ENCODE data around the gene C1QTNF1.
"Not testable (repeated sequence)": the region's sequence is repeated elsewhere in the genome, so short reads cannot be mapped to it uniquely, and the experiment has no call there.

C1QTNF1 gene

DNA sequence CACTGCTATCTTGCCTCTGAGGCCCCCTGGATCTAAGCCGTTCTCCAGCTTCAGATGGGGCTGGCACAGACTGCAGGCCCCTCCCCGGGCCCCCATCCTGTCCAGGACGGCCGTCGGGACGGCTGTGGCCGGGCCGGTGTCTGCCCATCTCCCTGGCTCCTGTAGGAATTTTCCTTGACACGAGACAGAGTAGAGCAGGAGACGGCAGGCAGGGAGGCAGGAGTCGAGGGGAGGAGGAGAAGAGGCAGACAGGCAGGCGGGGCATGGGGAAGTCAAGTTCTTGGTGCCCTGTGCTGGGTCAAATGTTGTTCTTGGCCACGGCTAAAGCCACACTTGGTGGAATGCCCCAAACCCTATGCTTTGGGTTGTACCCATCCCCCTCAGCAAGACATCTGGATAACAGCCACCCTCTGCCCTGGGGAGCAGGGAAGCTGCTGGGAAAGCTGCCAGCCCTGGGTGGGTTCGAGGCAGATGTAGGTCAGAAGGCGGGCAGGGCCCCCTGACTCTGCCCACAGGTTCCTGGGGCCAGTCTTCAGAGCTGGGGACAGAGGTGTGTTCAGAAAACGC lies 4.0 kb downstream of the C1QTNF1 start:
- H3K4me3 ChIP-seq (ENCODE audit: low read length): no peak overlapping the region
- no peaks in the 10 kb centered on the region for H3K4me1 ChIP-seq (ENCODE audit: low read length)
- no peak overlapping the region for H3K9ac ChIP-seq (ENCODE audit: low read length)

GRCh38 chr17:79028496-79029326 lies 4.7 kb downstream of the C1QTNF1 start:
- Histone ChIP-seq H3K9ac (ENCODE audit: low read length) (no peak overlapping the region), H3K4me1 (ENCODE audit: low read length) (no peaks in the 10 kb centered on the region), H3K27ac (ENCODE audit: low read length) (no peak overlapping the region), H3K79me2 (ENCODE audit: low read length) (no peaks in the 10 kb centered on the region), H3F3A (ENCODE audit: insufficient read depth, low read length) (no peaks in the 10 kb centered on the region), H4K20me1 (ENCODE audit: insufficient read depth, low read length) (no peaks in the 10 kb centered on the region), H3K27me3 (replicated peaks; ENCODE audit: insufficient read depth, low read length) (peaks cover 97% of the 10 kb centered on the region), H3K36me3 (replicated peaks; ENCODE audit: insufficient read depth, low read length) (no peaks in the 10 kb centered on the region), H3K4me2 (ENCODE audit: low read depth, low read length) (no peak overlapping the region), H3K9me3 (replicated peaks; ENCODE audit: insufficient read depth, low read length) (no peaks in the 10 kb centered on the region), H2AFZ (ENCODE audit: low read length) (no peak overlapping the region), H3K9me2 (replicated peaks; ENCODE audit: insufficient read depth, low read length) (no peaks in the 10 kb centered on the region), H3K4me3 (ENCODE audit: low read length) (no peak overlapping the region)
- no peak for TF ChIP-seq EZH2 (optimal IDR thresholded peaks at IDR 0.05; ENCODE audit: low read depth, low read length)
- TF ChIP-seq, protein P1, sequence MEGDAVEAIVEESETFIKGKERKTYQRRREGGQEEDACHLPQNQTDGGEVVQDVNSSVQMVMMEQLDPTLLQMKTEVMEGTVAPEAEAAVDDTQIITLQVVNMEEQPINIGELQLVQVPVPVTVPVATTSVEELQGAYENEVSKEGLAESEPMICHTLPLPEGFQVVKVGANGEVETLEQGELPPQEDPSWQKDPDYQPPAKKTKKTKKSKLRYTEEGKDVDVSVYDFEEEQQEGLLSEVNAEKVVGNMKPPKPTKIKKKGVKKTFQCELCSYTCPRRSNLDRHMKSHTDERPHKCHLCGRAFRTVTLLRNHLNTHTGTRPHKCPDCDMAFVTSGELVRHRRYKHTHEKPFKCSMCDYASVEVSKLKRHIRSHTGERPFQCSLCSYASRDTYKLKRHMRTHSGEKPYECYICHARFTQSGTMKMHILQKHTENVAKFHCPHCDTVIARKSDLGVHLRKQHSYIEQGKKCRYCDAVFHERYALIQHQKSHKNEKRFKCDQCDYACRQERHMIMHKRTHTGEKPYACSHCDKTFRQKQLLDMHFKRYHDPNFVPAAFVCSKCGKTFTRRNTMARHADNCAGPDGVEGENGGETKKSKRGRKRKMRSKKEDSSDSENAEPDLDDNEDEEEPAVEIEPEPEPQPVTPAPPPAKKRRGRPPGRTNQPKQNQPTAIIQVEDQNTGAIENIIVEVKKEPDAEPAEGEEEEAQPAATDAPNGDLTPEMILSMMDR (IDR thresholded peaks at IDR 0.05; ENCODE audit: low read length): peak; percentile 18; the same call in 1 of the 2 replicates
- no peak for DNase-seq

More for the DNA sequence above, 4.0 kb downstream of the C1QTNF1 start:
- TF ChIP-seq EZH2 (optimal IDR thresholded peaks at IDR 0.05; ENCODE audit: low read depth, low read length): no peak
- no peak for TF ChIP-seq EZH2phosphoT487 (IDR thresholded peaks at IDR 0.05; ENCODE audit: low read length)
- Histone ChIP-seq H3F3A (ENCODE audit: insufficient read depth, low read length) (no peaks in the 10 kb centered on the region), H3K27ac (ENCODE audit: low read length) (no peak overlapping the region), H3K79me2 (ENCODE audit: low read length) (no peaks in the 10 kb centered on the region), H2AFZ (ENCODE audit: low read length) (no peak overlapping the region), H4K20me1 (ENCODE audit: insufficient read depth, low read length) (no peaks in the 10 kb centered on the region), H3K4me2 (ENCODE audit: low read depth, low read length) (no peak overlapping the region), H3K9me2 (replicated peaks; ENCODE audit: insufficient read depth, low read length) (no peaks in the 10 kb centered on the region), H3K36me3 (replicated peaks; ENCODE audit: insufficient read depth, low read length) (no peaks in the 10 kb centered on the region), H3K9me3 (replicated peaks; ENCODE audit: insufficient read depth, low read length) (no peaks in the 10 kb centered on the region), H3K27me3 (replicated peaks; ENCODE audit: insufficient read depth, low read length) (peaks cover 97% of the 10 kb centered on the region)
- DNase-seq: no peak

- Histone ChIP-seq H3K27ac (ENCODE audit: low read length) (no peak overlapping the region), H4K20me1 (ENCODE audit: insufficient read depth, low read length) (no peaks in the 10 kb centered on the region), H3K9ac (ENCODE audit: low read length) (no peak overlapping the region), H3K4me2 (ENCODE audit: low read depth, low read length) (no peak overlapping the region), H3K4me3 (ENCODE audit: low read length) (no peak overlapping the region), H3K27me3 (replicated peaks; ENCODE audit: insufficient read depth, low read length) (peaks cover 99% of the 10 kb centered on the region), H2AFZ (ENCODE audit: low read length) (no peak overlapping the region), H3K79me2 (ENCODE audit: low read length) (no peaks in the 10 kb centered on the region), H3K9me3 (replicated peaks; ENCODE audit: insufficient read depth, low read length) (no peaks in the 10 kb centered on the region), H3K4me1 (ENCODE audit: low read length) (no peaks in the 10 kb centered on the region), H3K9me2 (replicated peaks; ENCODE audit: insufficient read depth, low read length) (no peaks in the 10 kb centered on the region), H3K36me3 (replicated peaks; ENCODE audit: insufficient read depth, low read length) (no peaks in the 10 kb centered on the region), H3F3A (ENCODE audit: insufficient read depth, low read length) (no peaks in the 10 kb centered on the region)
- TF ChIP-seq, protein P1 (IDR thresholded peaks at IDR 0.05; ENCODE audit: low read length): no peak
- TF ChIP-seq EZH2 (optimal IDR thresholded peaks at IDR 0.05; ENCODE audit: low read depth, low read length): no peak
- no peak for TF ChIP-seq EZH2phosphoT487 (IDR thresholded peaks at IDR 0.05; ENCODE audit: low read length)
- DNase-seq: no peak
Measured at GRCh38 chr17:79029327-79030009, 5.5 kb downstream of the C1QTNF1 start.

- not testable (repeated sequence) for H3K9ac ChIP-seq (ENCODE audit: low read length); H3K27ac ChIP-seq (ENCODE audit: low read length); H3K4me3 ChIP-seq (ENCODE audit: low read length); H3K4me1 ChIP-seq (ENCODE audit: low read length); H4K20me1 ChIP-seq (ENCODE audit: insufficient read depth, low read length); DNase-seq; H3K79me2 ChIP-seq (ENCODE audit: low read length); H3K4me2 ChIP-seq (ENCODE audit: low read depth, low read length); H3K9me2 ChIP-seq (replicated peaks; ENCODE audit: insufficient read depth, low read length); H3K9me3 ChIP-seq (replicated peaks; ENCODE audit: insufficient read depth, low read length); H2AFZ ChIP-seq (ENCODE audit: low read length); H3K36me3 ChIP-seq (replicated peaks; ENCODE audit: insufficient read depth, low read length); H3F3A ChIP-seq (ENCODE audit: insufficient read depth, low read length)
- H3K27me3 ChIP-seq (replicated peaks; ENCODE audit: insufficient read depth, low read length): peaks cover 97% of the 10 kb centered on the region
Measured at GRCh38 chr17:79030636-79031035, 6.7 kb downstream of the C1QTNF1 start.
